ENCODE results near the gene DNMT3B.

DNA sequence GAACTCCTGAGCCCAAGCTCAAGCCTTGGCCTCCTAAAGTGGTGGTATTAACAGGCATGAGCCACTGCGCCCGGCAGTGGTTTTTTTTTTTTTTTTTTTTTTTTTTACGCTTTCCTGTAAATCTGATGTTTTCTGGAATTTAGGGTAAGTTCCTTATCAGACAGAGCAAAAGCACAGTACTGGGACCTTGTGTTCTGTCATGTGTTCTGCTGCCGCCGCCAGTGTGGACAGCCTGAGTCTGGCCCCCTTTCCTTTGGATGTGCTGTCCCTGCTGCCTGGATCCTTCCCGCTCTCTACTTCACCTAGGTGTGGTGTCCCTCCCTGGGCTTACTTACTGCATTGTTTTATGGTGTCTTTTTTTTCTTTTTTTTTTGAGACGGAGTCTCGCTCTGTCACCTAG, 11.7 kb downstream of the DNMT3B start:
- TF ChIP-seq, protein P1, sequence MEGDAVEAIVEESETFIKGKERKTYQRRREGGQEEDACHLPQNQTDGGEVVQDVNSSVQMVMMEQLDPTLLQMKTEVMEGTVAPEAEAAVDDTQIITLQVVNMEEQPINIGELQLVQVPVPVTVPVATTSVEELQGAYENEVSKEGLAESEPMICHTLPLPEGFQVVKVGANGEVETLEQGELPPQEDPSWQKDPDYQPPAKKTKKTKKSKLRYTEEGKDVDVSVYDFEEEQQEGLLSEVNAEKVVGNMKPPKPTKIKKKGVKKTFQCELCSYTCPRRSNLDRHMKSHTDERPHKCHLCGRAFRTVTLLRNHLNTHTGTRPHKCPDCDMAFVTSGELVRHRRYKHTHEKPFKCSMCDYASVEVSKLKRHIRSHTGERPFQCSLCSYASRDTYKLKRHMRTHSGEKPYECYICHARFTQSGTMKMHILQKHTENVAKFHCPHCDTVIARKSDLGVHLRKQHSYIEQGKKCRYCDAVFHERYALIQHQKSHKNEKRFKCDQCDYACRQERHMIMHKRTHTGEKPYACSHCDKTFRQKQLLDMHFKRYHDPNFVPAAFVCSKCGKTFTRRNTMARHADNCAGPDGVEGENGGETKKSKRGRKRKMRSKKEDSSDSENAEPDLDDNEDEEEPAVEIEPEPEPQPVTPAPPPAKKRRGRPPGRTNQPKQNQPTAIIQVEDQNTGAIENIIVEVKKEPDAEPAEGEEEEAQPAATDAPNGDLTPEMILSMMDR (IDR thresholded peaks at IDR 0.05; ENCODE audit: low read depth, low read length, poor library complexity, severe bottlenecking), result no peak
- TF ChIP-seq EZH2phosphoT487 (IDR thresholded peaks at IDR 0.05; ENCODE audit: borderline replicate concordance, low read length), result no peak
